Measurements from ENCODE around the gene ZBTB17. TPM values are rescaled to one million over a fixed set of nuclear protein-coding genes. Genes with fewer than 3 reads are reported as not detected.

ZBTB17 gene
- total and polyA plus RNA-seq, 2 experiments from 2014 or later, result 16.8 to 32.3 TPM

GRCh38 chr1:15948595-15949452 lies 27.1 kb downstream of the ZBTB17 start:
- TF ChIP-seq EZH2phosphoT487 (IDR thresholded peaks at IDR 0.05; ENCODE audit: low read depth, severe bottlenecking, unreplicated experiment) (no peak), CTCF (IDR thresholded peaks at IDR 0.05; ENCODE audit: poor library complexity) (no peak), EZH2 (IDR thresholded peaks at IDR 0.05; ENCODE audit: borderline replicate concordance) (no peak)
- H3K79me2 ChIP-seq, result peaks cover 41% of the 10 kb centered on the region
- no peaks in the 10 kb centered on the region for H3K27me3 ChIP-seq
- 84% methylated on average over 15 of the region's 15 CpGs for WGBS (ENCODE audit: low lambda C conversion rate, missing lambda C conversion rate)
- H3K9me3 ChIP-seq (ENCODE audit: low read depth), result no peaks in the 10 kb centered on the region
- peak overlapping the region; percentile 56 for H3K4me2 ChIP-seq
- H3K27ac ChIP-seq, result peak overlapping the region; percentile 95
- no peak overlapping the region for H2AFZ ChIP-seq
- H3K4me3 ChIP-seq, result no peak overlapping the region
- peaks cover 29% of the 10 kb centered on the region for H3K4me1 ChIP-seq (ENCODE audit: insufficient read depth)
- no peaks in the 10 kb centered on the region for H3K9me2 ChIP-seq (replicated peaks; ENCODE audit: insufficient read depth)
- no peaks in the 10 kb centered on the region for H4K20me1 ChIP-seq (ENCODE audit: insufficient read depth, poor library complexity, severe bottlenecking)
- no peaks in the 10 kb centered on the region for H3K36me3 ChIP-seq (replicated peaks; ENCODE audit: insufficient read depth, low read depth)
- DNase-seq (ENCODE audit: low spot score), result peak; percentile 66

GRCh38 chr1:15948091-15948591 lies 27.8 kb downstream of the ZBTB17 start:
- Histone ChIP-seq H3K79me2 (peaks cover 34% of the 10 kb centered on the region), H3K27ac (no peak overlapping the region), H3K9me3 (ENCODE audit: low read depth) (no peaks in the 10 kb centered on the region), H2AFZ (no peak overlapping the region), H3K4me3 (no peak overlapping the region), H3K36me3 (replicated peaks; ENCODE audit: insufficient read depth, low read depth) (no peaks in the 10 kb centered on the region), H3K9me2 (replicated peaks; ENCODE audit: insufficient read depth) (no peaks in the 10 kb centered on the region), H3K4me1 (ENCODE audit: insufficient read depth) (peaks cover 29% of the 10 kb centered on the region), H3K27me3 (no peaks in the 10 kb centered on the region), H4K20me1 (ENCODE audit: insufficient read depth, poor library complexity, severe bottlenecking) (no peaks in the 10 kb centered on the region), H3K4me2 (no peak overlapping the region)
- TF ChIP-seq CTCF (IDR thresholded peaks at IDR 0.05; ENCODE audit: poor library complexity), result no peak
- TF ChIP-seq EZH2 (IDR thresholded peaks at IDR 0.05; ENCODE audit: borderline replicate concordance), result no peak
- no peak for TF ChIP-seq EZH2phosphoT487 (IDR thresholded peaks at IDR 0.05; ENCODE audit: low read depth, severe bottlenecking, unreplicated experiment)
- DNase-seq (ENCODE audit: low spot score), result no peak
- WGBS (ENCODE audit: low lambda C conversion rate, missing lambda C conversion rate), result 92% methylated on average over 16 of the region's 16 CpGs

DNA sequence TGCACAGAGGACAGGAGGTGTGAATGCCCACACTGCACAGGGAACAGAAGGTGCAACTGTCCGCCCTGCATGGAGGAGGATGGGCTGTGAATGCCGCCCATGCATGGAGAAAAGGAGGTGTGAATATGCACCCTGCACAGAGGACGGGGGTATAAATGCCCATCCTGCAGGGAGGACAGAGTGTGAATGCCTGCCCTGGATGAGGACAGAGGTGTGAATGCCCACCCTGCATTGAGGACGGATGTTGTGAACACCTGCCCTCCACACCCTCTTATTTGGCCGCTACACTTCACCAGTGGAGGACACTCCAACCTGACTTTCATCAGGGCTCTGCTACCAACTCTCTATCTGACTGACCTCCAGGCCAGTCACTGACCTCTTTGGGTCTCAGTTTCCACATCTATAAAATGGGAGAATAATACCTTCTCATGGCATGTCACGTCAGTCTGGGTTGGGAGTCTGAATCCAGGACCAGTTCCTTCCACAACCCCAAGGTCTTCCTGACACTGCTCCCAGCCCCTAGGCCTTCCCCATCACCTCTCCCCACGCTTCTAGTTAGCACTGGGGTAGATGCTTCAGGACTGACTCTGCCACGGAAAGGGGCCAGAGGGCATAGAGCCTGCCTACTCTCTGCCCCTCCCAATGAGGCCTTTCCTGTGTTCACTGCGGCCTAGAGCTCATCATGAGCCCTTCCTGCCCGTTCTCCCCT lies 28.4 kb downstream of the ZBTB17 start:
- Histone ChIP-seq H3K27ac (no peak overlapping the region), H3K79me2 (peaks cover 30% of the 10 kb centered on the region), H2AFZ (no peak overlapping the region), H3K27me3 (no peaks in the 10 kb centered on the region), H4K20me1 (ENCODE audit: insufficient read depth, poor library complexity, severe bottlenecking) (no peaks in the 10 kb centered on the region), H3K9me3 (ENCODE audit: low read depth) (no peaks in the 10 kb centered on the region), H3K4me3 (no peak overlapping the region), H3K9me2 (replicated peaks; ENCODE audit: insufficient read depth) (no peaks in the 10 kb centered on the region), H3K4me2 (no peak overlapping the region), H3K36me3 (replicated peaks; ENCODE audit: insufficient read depth, low read depth) (no peaks in the 10 kb centered on the region), H3K4me1 (ENCODE audit: insufficient read depth) (peaks cover 29% of the 10 kb centered on the region)
- TF ChIP-seq EZH2 (IDR thresholded peaks at IDR 0.05; ENCODE audit: borderline replicate concordance) (no peak), CTCF (IDR thresholded peaks at IDR 0.05; ENCODE audit: poor library complexity) (no peak), EZH2phosphoT487 (IDR thresholded peaks at IDR 0.05; ENCODE audit: low read depth, severe bottlenecking, unreplicated experiment) (no peak)
- DNase-seq (ENCODE audit: low spot score), result no peak
- WGBS (ENCODE audit: low lambda C conversion rate, missing lambda C conversion rate), result 94% methylated on average over 10 of the region's 10 CpGs

Measured in hepatocyte (in vitro differentiated cells).